ENCODE measurements around the gene CFLAR. TPM values are rescaled to one million over a fixed set of nuclear protein-coding genes. Genes with fewer than 3 reads are reported as not detected.

The CFLAR gene
- total RNA-seq, 1 donor from 2014 or later: 47.5 TPM

DNA sequence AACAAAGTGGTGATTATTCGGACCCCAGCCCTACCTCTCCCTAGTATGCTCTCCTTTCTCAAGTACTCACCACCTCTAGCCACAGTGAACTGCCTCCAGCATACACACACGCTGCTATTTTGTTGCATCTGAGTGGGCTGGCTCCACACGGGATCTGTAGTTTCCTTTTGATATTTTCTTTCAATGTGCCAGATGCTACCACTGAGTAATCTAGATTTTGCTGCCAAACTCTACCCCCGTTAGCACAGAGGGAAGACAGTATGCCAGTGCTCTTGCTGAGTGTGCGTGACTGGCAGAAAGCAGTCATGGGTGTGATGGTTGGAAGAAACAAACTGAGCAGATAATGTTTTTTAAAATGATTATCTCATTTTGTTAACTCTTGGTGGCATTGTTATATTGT, 11.6 kb downstream of the CFLAR start:
- FAIRE-seq (peak; percentile 20), DNase-seq (ENCODE audit: low read depth) (peak; percentile 79)
- Mint-ChIP-seq H3K36me3 (ENCODE audit: low read depth, unreplicated experiment) (peaks cover under 1% of the 10 kb centered on the region), H3K27me3 (ENCODE audit: low read depth, unreplicated experiment) (no peaks in the 10 kb centered on the region), H3K9me3 (ENCODE audit: unreplicated experiment) (no peaks in the 10 kb centered on the region), H3K4me3 (ENCODE audit: unreplicated experiment) (peak overlapping the region; percentile 40), H3K4me1 (ENCODE audit: low read depth, unreplicated experiment) (peaks cover 69% of the 10 kb centered on the region), H3K27ac (ENCODE audit: unreplicated experiment) (peak overlapping the region; percentile 71)
- H3K27me3 ChIP-seq (ENCODE audit: insufficient read depth, low read length): no peaks in the 10 kb centered on the region
- peaks cover 63% of the 10 kb centered on the region for H3K4me1 ChIP-seq (ENCODE audit: insufficient read depth, low read length)
- TF ChIP-seq EZH2 (IDR thresholded peaks at IDR 0.05; ENCODE audit: insufficient read depth, low read length): no peak
- no peak for TF ChIP-seq CTCF (IDR thresholded peaks at IDR 0.05; ENCODE audit: insufficient read depth, low read depth, low read length)
- no peaks in the 10 kb centered on the region for H3K36me3 ChIP-seq (ENCODE audit: insufficient read depth, low read length)
- H3K9ac ChIP-seq (ENCODE audit: low read length): peak overlapping the region; percentile 68
- peak overlapping the region; percentile 72 for H3K4me2 ChIP-seq (ENCODE audit: low read length)
- H3K9me3 ChIP-seq (ENCODE audit: insufficient read depth, low read depth, low read length): no peaks in the 10 kb centered on the region
- peak overlapping the region; percentile 98 for H3K27ac ChIP-seq (ENCODE audit: low read depth, low read length)
- H3K4me3 ChIP-seq (ENCODE audit: insufficient read depth, low read depth, low read length): peak overlapping the region; percentile 15
- H3K79me2 ChIP-seq (ENCODE audit: insufficient read depth, low read length): peaks cover 75% of the 10 kb centered on the region
- H4K20me1 ChIP-seq (ENCODE audit: insufficient read depth, low read length): no peaks in the 10 kb centered on the region
- no peak overlapping the region for H2AFZ ChIP-seq (ENCODE audit: low read depth, low read length)

DNA sequence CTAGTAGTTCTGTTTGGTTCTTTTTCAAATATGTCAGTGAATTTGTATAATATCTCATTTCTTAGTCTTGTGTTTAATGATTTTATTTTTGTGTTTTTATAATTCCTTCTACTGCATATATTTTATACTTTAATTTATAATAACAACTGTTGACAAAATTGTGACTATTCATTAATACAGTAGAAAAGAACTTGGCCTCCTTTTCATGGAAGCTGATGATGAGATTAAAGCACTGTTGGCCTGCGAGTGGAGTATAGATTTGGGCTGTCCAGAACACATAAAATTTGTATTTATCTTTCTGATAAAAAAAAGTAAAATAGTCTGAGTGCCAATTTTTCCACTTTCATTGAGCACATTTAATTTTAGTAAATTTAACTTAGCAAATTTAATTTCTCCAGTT, 12.1 kb downstream of the CFLAR start:
- Histone ChIP-seq H3K4me1 (ENCODE audit: insufficient read depth, low read length) (peaks cover 64% of the 10 kb centered on the region), H3K27ac (ENCODE audit: low read depth, low read length) (peak overlapping the region; percentile 98)

More for the DNA sequence above, 12.1 kb downstream of the CFLAR start:
- H3K27me3 Mint-ChIP-seq (ENCODE audit: low read depth, unreplicated experiment): no peaks in the 10 kb centered on the region
- H2AFZ ChIP-seq (ENCODE audit: low read depth, low read length): no peak overlapping the region
- DNase-seq (ENCODE audit: low read depth) (no peak), FAIRE-seq (no peak)
- H3K4me3 Mint-ChIP-seq (ENCODE audit: unreplicated experiment): no peak overlapping the region
- H4K20me1 ChIP-seq (ENCODE audit: insufficient read depth, low read length): no peaks in the 10 kb centered on the region
- peak overlapping the region; percentile 72 for H3K4me2 ChIP-seq (ENCODE audit: low read length)
- peak overlapping the region; percentile 68 for H3K9ac ChIP-seq (ENCODE audit: low read length)
- H3K36me3 Mint-ChIP-seq (ENCODE audit: low read depth, unreplicated experiment): peaks cover 2% of the 10 kb centered on the region
- TF ChIP-seq CTCF (IDR thresholded peaks at IDR 0.05; ENCODE audit: insufficient read depth, low read depth, low read length): no peak
- TF ChIP-seq EZH2 (IDR thresholded peaks at IDR 0.05; ENCODE audit: insufficient read depth, low read length): no peak
- H3K36me3 ChIP-seq (ENCODE audit: insufficient read depth, low read length): no peaks in the 10 kb centered on the region
- peaks cover 75% of the 10 kb centered on the region for H3K79me2 ChIP-seq (ENCODE audit: insufficient read depth, low read length)
- peaks cover 74% of the 10 kb centered on the region for H3K4me1 Mint-ChIP-seq (ENCODE audit: low read depth, unreplicated experiment)
- H3K9me3 Mint-ChIP-seq (ENCODE audit: unreplicated experiment): no peaks in the 10 kb centered on the region
- H3K4me3 ChIP-seq (ENCODE audit: insufficient read depth, low read depth, low read length): peak overlapping the region; percentile 15
- H3K9me3 ChIP-seq (ENCODE audit: insufficient read depth, low read depth, low read length): no peaks in the 10 kb centered on the region
- H3K27ac Mint-ChIP-seq (ENCODE audit: unreplicated experiment): no peak overlapping the region
- H3K27me3 ChIP-seq (ENCODE audit: insufficient read depth, low read length): no peaks in the 10 kb centered on the region

Data from astrocyte (in vitro differentiated cells and primary cell).